SK-N-SH (cell line): Measurements from ENCODE around the gene ATP8A2.

Experiments
- EP300 ChIP-seq, 2 experiments: IDR thresholded peaks; 2 replicates each; pipeline versions ENCODE4 v1.4.0 to v1.6.1; 2012; ENCODE audit warnings: borderline replicate concordance in 1 of 2, low read depth in 1 of 2, low read length in 1 of 2
- JUND ChIP-seq: IDR thresholded peaks from 2 replicates; pipeline ENCODE4 v1.4.0; 2012
- TF ChIP-seq, protein P1 (sequence below): fragments of 200-600 bp; sonication (generic); IDR thresholded peaks from 2 replicates; pipeline ENCODE4 v1.6.1; 2017; ENCODE audit warnings: antibody characterized with exemption, mild to moderate bottlenecking, moderate library complexity

DNA sequence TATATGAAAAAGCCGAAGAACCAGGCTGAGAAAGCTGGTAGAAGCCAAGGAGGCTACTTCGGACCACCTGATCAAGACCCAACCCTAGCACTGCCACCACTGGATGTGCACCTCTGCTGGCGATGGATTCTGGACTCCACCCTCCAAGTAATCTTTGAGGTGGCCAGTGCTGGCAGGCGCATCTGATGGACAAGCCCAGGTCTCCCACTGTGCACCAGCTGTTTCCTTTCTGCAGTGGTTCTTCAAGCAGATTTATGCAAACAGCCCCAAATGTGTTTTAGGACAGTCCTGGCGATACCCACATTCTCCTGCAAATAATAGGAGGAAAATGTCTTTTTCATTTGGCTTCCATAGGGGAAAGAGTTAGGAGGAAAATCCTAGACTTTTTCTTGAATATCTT is 507.7 kb downstream of the ATP8A2 start:
- no peak for TF ChIP-seq JUND
- TF ChIP-seq, protein P1, sequence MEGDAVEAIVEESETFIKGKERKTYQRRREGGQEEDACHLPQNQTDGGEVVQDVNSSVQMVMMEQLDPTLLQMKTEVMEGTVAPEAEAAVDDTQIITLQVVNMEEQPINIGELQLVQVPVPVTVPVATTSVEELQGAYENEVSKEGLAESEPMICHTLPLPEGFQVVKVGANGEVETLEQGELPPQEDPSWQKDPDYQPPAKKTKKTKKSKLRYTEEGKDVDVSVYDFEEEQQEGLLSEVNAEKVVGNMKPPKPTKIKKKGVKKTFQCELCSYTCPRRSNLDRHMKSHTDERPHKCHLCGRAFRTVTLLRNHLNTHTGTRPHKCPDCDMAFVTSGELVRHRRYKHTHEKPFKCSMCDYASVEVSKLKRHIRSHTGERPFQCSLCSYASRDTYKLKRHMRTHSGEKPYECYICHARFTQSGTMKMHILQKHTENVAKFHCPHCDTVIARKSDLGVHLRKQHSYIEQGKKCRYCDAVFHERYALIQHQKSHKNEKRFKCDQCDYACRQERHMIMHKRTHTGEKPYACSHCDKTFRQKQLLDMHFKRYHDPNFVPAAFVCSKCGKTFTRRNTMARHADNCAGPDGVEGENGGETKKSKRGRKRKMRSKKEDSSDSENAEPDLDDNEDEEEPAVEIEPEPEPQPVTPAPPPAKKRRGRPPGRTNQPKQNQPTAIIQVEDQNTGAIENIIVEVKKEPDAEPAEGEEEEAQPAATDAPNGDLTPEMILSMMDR, result no peak
- no peak for TF ChIP-seq EP300 (IDR thresholded peaks at IDR 0.05; ENCODE audit: borderline replicate concordance in 1 of 2, low read depth in 1 of 2, low read length in 1 of 2)
